ENCODE measurements around the gene B9D2.

Gene B9D2

GRCh38 chr19:41399091-41399490, 35.1 kb upstream of the B9D2 start:
- TF ChIP-seq CTCF (conservative IDR thresholded peaks at IDR 0.05), result no peak
- H3K27ac ChIP-seq, result no peak overlapping the region; the same call in 1 of the 2 replicates

DNA sequence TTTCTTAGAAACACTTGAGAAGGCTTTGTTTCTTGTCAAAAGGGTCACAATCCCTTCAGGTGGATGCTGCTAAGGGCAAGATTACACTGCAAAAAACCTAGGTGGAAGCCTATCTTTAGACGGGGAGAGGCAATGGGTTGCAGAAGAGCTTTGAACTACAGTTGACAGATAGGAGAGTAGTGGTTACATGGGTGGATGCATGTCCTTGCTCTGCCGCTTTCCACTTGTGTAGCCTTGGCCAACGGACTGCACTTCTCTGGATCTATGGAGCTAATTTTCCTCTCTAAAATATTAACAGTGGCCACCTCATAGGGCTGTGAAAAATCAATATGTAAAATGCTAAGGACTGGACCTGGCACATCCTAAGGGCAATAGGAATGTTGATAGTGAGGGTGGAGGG, 34.6 kb upstream of the B9D2 start:
- no peak for TF ChIP-seq CTCF (conservative IDR thresholded peaks at IDR 0.05)
- peak overlapping the region; percentile 97 for H3K27ac ChIP-seq

DNA sequence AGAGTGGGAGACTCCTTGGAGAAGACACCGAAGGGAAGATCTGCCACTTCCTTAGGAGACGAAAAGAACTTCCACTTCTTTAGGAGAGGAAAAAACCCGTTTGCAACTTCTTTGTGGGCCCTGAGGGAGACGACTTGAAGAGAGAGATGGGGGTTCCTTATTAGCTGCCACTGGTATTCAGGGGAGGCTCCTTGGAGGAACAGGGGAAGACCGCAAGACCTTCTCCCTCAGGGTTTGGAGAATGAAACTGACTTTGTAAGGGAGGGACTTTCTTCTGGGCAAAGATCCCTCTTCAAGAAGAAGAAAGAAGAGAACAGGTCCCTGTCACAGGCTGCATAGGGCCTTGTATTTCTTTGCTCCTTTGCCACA, 34.1 kb upstream of the B9D2 start:
- TF ChIP-seq CTCF (conservative IDR thresholded peaks at IDR 0.05), result no peak

DNA sequence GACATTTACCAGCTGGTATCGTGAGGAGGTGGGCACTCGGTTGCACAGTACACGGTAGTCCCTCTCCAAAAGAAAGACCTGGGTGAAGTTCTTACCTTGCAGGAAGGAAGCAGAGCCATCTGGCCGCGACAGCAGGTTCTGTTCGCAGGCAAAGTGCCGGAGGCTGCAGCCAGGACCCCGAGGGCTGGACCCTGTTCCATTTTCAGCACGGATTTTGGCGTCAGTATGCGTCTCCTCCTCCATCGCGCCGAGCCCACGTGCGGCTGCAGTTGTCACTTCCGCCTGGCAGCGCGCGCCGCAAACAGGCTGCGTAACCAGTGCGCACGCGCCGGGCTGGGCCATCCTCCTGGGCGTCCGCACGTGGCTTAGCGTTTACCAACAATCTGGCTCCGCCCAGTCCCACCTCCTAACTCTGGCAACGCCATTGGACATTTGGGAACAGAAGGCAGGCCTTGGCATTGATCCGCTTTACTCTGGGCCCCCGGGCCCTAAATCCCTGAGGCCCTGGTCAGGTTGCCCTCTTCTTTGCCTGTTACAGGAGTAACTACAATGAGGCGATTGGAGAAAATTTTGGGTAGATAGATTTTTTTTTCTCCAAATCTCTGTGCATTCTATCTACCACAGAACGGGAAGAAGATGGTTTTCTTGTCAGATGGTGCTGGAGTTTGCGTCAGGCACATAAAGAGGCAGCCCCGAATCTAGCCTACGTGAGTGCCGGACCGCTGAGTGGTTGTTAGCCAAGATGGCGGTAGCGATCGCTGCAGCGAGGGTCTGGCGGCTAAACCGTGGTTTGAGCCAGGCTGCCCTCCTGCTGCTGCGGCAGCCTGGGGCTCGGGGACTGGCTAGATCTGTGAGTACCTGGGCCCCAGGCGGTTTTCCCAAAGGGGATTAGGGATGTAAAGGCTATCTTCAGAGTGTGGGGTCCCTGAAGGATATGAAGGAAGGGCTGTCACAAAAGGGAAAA, 33.4 kb upstream of the B9D2 start, which contains the start of the genes BCKDHA and EXOSC5:
Gene BCKDHA, plus strand, starts transcription at position 733 of the 964 bp plus-strand sequence. Its CDS starts 10 bp downstream, at position 743.
Gene EXOSC5, minus strand, starts transcription at position 274 of the 964 bp plus-strand sequence. Its CDS starts 31 bp downstream, at position 243.
- no peak for TF ChIP-seq CTCF (conservative IDR thresholded peaks at IDR 0.05)
- peak within 1 kb of the TSS; percentile 97 for H3K27ac ChIP-seq

More for the DNA sequence above, 34.1 kb upstream of the B9D2 start:
- H3K27ac ChIP-seq, result peak overlapping the region; percentile 97

- no peak for TF ChIP-seq CTCF (conservative IDR thresholded peaks at IDR 0.05)
- H3K27ac ChIP-seq, result no peak overlapping the region
Measured at GRCh38 chr19:41395355-41395754, 31.4 kb upstream of the B9D2 start.

- no peak for TF ChIP-seq CTCF (conservative IDR thresholded peaks at IDR 0.05)
- no peak overlapping the region for H3K27ac ChIP-seq
Measured at GRCh38 chr19:41392775-41393174, 28.8 kb upstream of the B9D2 start.

- H3K27ac ChIP-seq, result no peak overlapping the region
- no peak for TF ChIP-seq CTCF (conservative IDR thresholded peaks at IDR 0.05)
Measured at GRCh38 chr19:41391618-41392017, 27.7 kb upstream of the B9D2 start.

Data from VCaP (cell line).